HPDE6-E6E7 (cell line): ENCODE results near the gene SHCBP1L.
"Not testable (repeated sequence)": the region's sequence is repeated elsewhere in the genome, so short reads cannot be mapped to it uniquely, and the experiment has no call there.

Experiments
- DNase-seq: peaks from one replicate; pipeline ENCODE4 v3.0.0; 2011; ENCODE audit warnings: missing footprints; ENCODE audit errors: extremely low spot score

SHCBP1L gene

DNA sequence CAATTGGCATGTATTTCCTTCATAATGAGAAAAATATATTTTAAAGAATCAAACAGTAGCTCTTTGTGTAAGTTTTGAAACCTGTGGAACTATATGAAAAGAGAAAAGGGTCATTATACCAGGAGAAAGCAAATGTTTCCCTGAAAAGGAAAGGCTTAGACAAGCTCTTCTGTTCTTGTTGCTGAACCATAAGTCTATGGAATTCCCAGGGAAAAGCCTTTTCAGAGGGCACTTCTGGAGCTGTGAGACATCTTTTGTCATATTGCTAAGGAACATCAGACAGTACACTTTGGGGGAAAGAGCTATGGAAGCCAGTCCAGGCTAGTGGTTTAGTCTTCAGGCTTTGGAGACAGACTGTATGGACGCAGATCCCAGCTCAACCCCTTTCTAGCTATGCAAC, 12.1 kb upstream of the SHCBP1L start:
- no peak for DNase-seq

DNA sequence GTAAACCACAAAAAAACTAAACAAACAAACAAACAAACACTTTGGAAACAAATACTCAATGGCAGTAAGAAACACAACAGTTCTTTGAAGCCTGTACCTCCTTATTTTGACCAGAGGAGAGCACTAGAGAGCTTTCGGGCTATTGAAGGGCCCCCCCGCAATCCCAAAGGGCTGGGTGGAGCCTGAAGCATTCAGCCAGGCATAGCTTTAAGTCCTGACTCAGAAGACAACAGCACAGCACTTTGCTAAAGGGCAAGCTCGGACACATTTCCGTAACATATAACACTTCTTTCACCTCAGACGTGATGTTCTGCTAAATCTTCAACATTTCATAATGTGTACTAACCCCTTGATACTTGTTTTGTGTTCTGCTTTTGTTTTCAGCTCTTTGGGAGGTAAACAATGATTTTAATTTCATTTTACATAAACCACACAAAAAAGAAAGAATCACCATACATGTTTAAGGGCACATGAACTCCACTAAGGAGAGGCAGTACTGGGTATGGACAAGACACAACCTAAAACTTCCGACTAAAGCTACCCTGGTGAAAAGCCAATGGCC, 9.7 kb upstream of the SHCBP1L start:
- peak; percentile 93 for DNase-seq

DNA sequence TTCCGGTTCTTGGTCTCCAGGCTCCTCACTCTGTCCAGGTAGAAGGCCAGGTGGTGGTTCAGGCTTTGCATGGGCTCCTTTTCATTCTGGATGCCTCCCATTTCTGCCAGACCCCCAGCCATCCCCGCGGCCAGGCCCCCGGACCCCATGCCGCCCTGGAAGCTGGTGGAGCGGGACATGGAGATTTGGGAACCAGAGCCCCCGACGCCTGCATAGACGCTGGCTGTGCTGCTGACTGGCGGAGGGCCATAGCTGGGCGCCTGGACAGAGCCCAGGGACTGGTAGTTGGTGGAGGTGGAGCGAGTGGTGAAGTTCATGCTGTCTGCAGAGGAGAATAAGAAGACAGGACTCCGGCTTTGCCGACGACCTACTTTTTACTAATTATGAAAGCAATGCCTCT, 7.1 kb upstream of the SHCBP1L start:
- DNase-seq: no peak

DNA sequence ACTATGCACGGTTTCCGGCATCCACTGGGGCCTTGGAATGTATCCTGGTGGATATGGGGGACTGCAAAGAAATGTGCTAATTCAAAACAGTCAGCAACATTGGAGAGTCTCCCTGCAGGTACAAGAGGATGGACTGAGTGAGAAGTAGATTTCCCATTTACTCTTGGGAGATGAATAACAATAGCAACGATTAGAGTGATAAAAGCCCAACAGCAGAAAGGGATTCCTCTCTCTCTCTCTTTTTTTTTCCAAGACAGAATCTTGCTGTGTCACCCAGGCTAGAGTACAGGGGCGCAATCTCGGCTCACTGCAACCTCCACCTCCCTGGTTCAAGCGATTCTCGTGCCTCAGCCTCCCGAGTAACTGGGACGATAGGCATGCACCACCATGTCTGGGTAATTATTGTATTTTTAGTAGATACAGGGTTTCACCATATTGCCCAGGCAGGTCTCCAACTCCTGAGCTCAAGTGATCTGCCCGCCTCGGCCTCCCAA, 5.0 kb upstream of the SHCBP1L start:
- no peak for DNase-seq

DNA sequence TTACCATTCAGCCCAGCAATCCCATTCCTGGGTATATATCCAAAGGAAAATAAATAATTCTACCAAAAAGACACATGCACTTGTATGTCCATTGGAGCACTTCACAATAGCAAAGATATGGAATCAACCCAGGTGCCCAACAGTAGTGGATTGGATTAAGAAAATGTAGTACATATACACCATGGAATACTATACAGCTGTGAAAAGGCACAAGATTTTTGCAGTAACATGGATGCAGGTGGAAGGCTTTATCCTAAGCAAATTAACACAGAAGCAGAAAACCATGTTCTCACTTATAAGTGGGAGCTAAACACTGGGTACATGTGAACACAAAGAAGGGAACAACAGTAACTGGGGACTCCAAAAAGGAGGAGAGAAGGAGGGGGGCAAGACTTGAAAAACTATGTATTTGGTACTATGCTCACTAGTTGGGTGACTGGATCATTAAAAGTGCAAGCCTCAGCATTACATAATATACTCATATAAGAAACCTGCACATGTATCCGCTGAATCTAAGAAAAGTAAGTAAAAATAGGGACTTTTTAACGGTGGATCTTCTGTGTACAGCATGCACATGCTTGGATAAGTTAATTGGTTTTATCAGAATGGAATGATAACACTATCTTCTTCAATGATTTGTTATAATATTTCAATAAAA, 3.9 kb upstream of the SHCBP1L start:
- no peak for DNase-seq

DNA sequence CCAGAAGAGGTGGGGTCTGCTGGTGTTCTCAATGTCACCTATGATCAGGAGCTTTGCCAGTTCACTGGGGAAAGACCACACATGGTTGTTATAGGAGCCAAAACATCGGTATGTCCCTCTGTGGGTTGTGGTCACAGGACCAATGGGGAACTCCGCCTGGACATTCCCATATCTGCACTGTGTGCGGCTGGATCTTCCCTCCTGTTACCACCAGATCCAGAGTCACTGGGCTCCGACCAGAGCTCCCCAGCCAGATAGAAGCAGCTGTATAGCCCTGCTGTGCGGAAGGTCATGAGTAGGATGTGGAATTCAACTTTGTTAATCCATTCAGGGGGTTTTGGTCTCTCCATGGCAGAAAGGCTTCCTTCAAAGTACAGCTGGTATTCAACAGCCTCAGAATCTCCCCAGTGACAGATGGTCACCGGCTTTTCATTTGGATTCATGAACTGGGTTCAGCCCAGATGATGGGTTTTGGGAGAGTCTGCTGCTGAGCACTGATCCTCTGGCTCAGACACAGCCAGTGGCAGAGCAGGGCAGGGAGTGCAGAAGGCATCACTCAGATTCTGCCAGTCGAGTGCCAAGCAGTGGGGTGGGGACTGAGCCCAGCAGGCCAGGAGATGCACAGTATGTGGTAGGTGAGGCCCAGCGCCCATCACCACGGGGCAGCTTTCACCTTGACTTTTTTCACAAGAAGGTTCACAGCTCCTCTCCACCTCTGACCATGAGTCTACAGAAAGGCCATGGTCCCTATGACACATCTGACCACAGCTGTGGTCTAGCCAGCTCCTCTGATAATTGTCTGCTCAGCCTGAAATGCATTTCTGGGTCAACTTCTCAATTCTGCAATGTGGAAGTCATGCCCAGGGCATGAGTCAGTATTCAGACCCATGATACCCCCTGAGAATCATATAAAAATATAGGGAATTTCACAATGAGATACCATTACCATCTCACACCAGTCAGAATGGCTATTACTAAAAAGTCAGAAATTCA, 2.9 kb upstream of the SHCBP1L start:
- DNase-seq: no peak

DNA sequence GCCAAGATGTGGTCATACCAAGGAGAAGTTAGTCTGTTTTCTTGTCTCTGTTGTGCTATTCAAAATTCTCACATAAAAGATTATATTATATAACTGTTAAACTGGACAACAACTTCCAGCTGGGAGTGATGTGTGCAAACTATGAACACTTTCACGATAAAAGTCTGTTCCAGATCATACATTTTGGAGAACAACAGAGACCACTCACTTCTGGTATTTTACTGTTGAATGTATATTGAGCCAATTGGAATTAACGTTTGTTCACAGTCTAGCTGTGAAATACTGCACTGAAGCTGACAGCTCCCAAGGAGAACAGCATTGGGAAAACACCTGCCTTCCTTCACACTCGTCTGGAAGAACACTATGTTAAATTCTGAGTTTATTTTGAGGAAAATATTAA, 860 bp upstream of the SHCBP1L start:
- no peak for DNase-seq

DNA sequence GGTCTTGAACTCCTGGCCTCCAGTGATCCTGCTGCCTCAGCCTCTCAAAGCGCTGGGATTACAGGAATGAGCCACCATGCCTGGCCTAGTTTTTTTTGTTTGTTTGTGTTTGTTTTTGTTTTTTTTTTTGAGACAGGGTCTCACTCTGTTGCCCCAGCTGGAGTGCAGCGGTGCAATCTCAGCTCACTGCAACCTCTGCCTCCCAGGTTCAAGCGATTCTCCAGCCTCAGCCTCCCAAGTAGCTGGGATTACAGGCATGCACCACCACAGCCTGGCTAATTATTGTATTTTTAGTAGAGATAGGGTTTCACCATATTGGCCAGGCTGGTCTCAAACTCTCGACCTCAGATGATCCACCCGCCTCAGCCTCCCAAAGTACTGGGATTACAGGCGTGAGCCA, 9.6 kb downstream of the SHCBP1L start:
- not testable (repeated sequence) for DNase-seq

DNA sequence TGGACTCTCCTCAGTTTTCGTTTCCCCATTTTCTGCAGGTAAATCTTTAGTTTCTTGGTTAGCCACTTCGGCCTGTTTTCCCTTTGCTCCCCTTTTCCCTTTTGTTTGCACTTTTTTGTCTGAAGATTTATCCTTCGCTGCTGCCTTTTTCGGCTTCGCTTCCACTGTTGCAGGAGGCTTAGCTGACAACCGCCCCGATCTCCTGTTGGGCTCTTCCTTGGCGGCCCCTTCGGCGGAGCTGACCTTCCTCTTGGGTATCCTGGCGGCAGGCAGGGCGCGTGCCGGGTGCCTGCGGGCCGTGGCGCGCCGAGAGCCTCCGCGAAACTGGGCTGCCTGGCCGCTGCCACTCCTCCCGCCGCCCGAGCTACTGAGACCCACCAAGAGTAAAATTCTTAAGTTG, 10.8 kb downstream of the SHCBP1L start:
- DNase-seq: not testable (repeated sequence)

DNA sequence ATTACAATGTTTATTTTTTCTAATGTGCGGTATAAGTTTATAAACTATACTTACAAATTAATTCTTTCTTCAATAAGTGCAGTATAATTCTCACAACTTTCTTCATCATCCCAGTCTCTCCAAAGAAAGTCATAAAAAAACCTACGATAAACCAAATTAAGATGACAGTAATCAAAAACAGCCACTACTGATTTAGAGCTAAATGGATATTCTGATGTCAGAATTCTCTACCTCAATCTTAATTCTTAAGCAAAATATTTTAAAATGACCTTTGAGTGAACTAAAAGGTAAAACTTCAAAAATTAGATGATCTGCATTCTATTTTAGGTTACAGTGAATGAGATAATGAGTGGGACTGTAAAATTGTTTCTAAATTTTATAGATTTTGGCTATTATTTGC, 13.6 kb downstream of the SHCBP1L start:
- DNase-seq: no peak

DNA sequence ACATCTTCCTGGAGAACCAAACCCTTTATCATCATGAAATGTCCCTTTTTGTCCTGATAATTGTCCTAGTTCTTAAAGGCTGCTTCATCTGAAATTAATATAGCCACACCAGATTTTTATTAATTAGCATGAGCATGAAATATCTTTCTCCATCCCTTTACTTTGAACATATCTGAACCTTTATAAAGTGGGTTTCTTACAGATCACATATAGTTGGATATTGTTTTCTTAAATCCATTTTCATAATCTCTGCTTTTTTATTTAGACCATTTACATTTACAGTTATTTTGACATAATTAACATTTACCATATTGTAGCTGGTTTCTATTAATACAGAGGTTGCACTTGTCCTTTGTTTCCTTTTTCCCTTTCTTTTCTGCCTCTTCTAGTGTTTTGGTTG, 17.2 kb downstream of the SHCBP1L start:
- no peak for DNase-seq

DNA sequence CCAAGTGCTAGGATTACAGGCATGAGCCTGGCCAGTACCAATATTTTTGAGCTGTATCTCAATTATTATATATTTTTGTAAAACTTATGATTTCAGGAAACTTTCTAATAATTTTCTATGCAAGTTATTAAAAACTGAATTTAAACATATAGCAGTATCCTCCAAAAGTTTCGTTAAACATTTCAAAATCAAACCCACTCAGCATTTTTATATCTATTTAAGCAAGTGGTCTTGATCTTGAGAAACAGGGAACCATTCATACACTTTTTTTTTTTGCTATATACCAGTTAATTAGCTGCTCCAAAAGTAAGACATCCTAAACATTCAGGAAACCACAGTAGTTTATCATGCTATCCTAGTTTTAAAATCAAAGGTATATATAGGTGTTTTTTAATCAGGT, 22.0 kb downstream of the SHCBP1L start:
- no peak for DNase-seq

DNA sequence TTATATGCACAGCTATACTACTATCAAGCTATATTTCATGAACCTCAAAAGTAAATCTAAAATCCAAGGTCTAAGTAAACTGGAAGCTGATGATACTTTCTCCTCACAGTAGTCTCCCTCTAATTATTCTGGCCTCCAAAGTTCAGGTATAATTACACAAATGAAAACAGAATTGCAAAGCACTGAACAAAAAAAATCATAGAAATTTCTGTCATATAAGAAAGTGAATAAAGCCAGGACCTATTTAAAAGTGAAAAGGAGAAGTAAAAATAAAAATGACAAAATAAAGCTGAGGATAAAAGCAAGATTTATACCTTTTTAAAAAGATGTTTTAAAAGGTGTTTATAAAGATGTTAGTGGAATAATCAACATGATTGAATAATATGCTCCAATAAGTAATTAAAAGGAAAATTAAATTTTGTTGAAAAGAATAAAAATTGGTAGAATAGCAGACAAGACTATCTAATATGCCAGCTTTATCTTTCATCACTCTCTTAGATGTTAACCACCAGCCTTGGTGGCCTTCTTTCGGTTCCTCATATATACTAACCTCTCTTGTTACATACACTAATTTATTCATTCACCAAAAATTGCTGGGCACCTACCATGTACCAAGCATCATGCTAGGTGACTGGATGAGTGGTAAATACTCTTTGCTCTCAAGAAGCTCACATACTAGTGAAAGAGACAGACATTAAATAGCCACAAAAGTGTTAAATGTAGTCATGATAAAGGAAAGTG, 25.1 kb downstream of the SHCBP1L start:
- no peak for DNase-seq

DNA sequence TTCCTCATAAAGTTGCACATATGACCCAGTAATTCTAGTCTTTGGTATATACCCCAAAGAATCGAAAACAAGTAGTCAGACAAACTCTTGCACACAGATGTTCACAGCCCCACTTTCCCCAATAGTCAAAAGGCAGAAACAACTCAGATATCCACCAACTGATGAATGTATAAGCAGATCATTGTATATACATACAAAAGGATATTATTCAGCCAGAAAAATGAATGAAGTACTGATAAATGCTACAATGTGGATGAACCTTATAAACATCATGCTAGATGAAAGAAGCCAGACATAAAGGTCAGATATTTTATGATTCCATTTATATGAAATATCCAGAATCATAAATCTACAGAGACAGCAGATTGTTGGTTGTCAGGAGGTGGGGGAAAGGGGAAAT, 27.3 kb downstream of the SHCBP1L start:
- DNase-seq: no peak

DNA sequence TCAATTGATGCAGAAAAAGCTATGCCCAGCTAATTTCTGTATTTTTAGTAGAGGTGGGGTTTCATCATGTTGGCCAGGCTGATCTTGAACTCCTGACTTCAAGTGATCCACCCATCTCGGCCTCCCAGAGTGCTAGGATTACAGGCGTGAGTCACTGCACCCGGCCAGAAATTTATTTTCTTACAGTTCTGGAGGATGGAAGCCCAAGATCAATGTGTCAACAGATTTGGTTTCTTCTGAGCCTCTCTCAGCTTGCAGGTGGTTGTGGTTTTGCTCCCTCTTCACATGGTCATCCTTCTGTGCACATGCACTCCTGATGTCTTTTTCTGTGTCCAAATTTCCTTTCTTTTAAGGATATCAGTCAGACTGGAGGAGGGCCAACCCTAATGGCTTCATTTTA, 35.6 kb downstream of the SHCBP1L start:
- DNase-seq: no peak

DNA sequence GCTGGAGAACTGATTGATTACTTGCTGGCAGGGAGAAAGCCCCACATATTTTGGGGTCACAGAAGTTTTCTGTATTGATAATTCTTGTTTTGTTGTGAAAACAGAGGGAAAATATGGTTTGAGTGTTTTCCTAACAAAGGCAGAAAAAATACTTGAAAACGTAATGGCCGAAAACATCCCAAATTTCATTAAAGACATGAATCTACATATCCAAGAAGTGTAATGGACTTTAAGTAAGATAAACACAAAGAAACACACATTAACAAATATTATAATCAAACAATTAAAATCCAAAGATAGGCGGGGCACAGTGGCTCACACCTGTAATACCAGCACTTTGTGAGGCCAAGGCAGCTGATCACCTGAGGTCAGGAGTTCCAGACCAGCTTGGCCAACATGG, 39.6 kb downstream of the SHCBP1L start:
- no peak for DNase-seq

DNA sequence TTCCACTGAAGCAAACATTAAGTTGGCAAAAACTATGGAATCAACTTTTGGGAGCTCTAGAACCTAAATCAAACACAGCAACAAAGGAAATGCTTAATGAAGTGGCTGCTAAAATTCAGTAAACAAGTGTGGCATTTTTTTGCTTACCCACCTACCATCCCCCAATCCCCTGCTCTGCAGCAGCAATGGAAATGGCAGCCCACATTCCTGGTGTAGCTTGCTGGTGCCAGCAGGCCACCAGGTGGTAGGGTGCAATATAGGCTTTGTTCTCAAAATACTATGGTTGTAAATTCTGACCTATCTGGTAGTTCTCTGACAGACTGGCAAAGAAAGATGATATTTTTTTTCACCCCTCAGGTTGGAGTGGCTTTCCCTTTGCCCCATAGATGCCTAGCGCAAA, 42.8 kb downstream of the SHCBP1L start:
- DNase-seq: no peak

DNA sequence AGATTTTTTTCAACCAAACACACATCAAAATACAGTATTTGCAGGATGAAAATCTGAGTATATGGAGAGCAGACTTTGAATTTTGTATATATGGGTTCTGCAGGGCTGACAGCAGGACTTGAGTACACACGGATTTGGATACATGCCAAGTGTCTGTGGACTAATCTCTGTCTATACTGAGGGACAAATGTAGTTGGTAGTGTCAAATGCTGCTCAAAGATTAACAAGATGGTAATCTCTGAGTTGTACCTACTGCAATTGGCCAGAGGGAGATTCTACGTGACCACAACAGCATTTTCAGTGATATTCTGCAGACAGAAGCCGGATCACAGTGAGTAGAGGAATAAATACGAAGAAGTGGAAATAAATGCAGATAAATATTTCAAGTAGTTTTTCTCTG, 43.4 kb downstream of the SHCBP1L start:
- DNase-seq: no peak

DNA sequence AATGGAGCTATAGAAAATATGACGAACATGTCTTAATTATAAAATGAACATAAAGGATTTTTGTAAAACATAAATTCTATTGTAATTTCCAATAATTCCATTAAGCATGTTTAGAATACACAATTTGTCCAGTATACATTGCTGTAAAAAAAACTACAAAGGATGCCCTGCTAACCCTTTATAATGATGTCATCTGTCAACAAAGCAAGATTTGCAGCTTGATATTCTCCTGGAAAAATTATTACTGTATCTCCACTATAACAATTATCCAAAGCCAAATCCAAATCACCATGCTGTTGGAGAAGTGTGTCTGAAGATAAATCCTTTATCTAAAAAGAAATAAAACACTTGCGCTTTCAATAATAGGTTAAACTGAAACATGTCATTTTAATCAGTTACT, 47.6 kb downstream of the SHCBP1L start:
- no peak for DNase-seq

DNA sequence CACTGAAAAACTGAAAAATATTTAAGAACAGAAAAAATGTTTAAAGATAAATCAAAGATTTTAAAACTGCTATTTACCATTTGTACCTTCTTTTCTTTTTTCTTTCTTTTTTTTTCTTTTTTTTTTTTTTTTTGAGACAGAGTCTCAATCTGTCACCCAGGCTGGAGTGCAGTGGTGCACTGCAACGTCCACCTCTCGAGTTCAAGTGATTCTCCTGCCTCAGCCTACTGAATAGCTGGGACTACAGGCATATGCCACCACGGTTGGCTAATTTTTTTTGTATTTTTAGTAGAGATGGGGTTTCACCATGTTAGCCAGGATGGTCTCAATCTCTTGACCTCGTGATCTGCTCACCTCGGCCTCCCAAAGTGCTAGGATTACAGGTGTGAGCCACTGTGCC, 51.0 kb downstream of the SHCBP1L start:
- DNase-seq: not testable (repeated sequence)

DNA sequence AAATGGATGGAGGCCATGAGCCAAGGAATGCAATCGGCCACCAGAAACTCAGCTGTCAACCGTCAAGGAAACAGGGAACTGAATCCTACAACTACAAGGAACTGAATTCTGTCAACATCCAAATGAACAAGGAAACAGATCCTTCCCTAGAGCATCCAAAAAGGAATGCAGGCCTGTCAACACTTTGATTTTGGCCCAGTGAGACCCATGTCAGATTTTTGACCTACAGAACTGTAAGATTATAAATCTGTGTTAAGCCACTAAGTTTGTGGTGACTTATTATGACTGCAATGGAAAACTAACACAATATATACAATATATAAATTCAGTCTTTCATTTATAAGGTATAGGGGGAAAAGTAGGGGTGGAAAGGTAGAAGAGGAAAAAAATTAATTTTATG, 55.3 kb downstream of the SHCBP1L start:
- DNase-seq: no peak
